OCI-LY3 (cell line): ENCODE data around the gene SHH.

Source experiments
- H2AFZ ChIP-seq: fragments of 200-600, 300-600 bp; shearing (Covaris generic); 2 replicates; pipeline ENCODE4 v1.6.0; 2014; ENCODE audit warnings: antibody characterized with exemption, low read depth, low read length
- H3K27ac ChIP-seq: fragments of 200-600, 300-600 bp; sonication (generic); 2 replicates; pipeline ENCODE4 v1.5.1; 2014; ENCODE audit warnings: mild to moderate bottlenecking, low read length, moderate library complexity, mixed read lengths
- H3K27me3 ChIP-seq: fragments of 200-600, 300-600 bp; sonication (generic); 2 replicates; pipeline ENCODE4 v1.6.1; 2014; ENCODE audit warnings: low read depth, low read length, mixed read lengths
- H3K36me3 ChIP-seq: fragments of 200-600, 300-600 bp; sonication (generic); replicated peaks from 2 replicates; pipeline ENCODE3; 2014; ENCODE audit warnings: low read depth, low read length, mixed read lengths
- H3K4me1 ChIP-seq: fragments of 300-600, 200-600 bp; sonication (generic); 2 replicates; pipeline ENCODE4 v1.6.1; 2014; ENCODE audit warnings: low read length, mixed read lengths
- H3K4me2 ChIP-seq: fragments of 200-600, 300-600 bp; sonication (generic); 2 replicates; pipeline ENCODE4 v1.6.1; 2014; ENCODE audit warnings: low read length, mixed read lengths
- H3K4me3 ChIP-seq: fragments of 300-600, 200-600 bp; sonication (generic); 2 replicates; pipeline ENCODE4 v1.5.1; 2014; ENCODE audit warnings: antibody characterized with exemption, mild to moderate bottlenecking, low read length, moderate library complexity
- H3K79me2 ChIP-seq: fragments of 300-600, 200-600 bp; shearing (Covaris generic); 2 replicates; pipeline ENCODE4 v1.6.1; 2014; ENCODE audit warnings: mild to moderate bottlenecking, low read length, mixed read lengths
- H3K9ac ChIP-seq: fragments of 300-600, 200-600 bp; shearing (Covaris generic); 2 replicates; pipeline ENCODE4 v1.6.0; 2014; ENCODE audit warnings: mild to moderate bottlenecking, low read length, moderate library complexity
- H3K9me3 ChIP-seq: fragments of 200-600, 300-600 bp; shearing (Covaris generic); 2 replicates; pipeline ENCODE4 v1.6.1; 2014; ENCODE audit warnings: low read length, mixed read lengths; ENCODE audit not compliant: insufficient read depth
- H4K20me1 ChIP-seq: fragments of 200-600, 300-600 bp; sonication (generic); 2 replicates; pipeline ENCODE4 v1.6.1; 2016; ENCODE audit warnings: low read length, mixed read lengths; ENCODE audit not compliant: insufficient read depth
- EZH2phosphoT487 ChIP-seq: fragments of 200-600 bp; shearing (Covaris generic); IDR thresholded peaks from 2 replicates; pipeline ENCODE4 v1.6.1; 2018; ENCODE audit warnings: antibody characterized with exemption, mixed run types, low read depth
- TF ChIP-seq, protein P1 (sequence below): fragments of 200-600, 300-600 bp; sonication (generic); IDR thresholded peaks from 2 replicates; pipeline ENCODE4 v1.5.1; 2014; ENCODE audit warnings: antibody characterized with exemption, low read length, low read depth

The SHH gene

DNA sequence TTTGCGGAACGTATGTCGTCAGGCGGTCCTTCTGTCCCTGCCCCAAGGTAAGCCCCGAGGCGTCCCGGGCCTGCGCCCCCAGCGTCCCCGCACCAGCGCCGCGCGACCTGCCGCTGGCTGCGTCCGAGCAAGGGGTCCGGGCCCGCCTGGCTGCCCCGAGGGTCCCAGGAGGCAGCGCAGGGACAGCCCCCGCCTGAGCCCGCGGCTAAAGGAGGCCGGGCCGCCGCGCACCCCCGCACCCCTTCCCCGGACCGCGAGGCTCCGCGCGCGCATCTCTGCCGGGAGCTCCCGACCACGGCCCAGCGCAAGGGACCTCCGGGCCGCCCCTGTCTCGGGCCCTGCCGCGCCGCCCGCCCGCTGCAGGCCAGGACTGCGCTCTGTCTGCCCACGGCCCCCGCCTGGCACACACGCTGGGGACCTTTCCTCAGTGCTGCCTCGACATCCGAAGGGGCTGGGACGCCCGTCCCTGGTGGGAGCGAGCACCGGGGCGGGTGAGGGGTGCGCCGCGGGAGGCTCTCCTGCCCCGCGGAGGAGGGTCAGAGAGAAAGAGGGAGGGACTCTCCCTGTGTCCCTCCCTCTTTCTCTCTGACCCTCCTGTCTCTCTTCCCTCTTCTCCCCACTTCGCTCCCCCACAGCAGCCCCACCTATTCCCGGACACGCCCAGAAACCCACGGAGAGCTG is 25.0 kb downstream of the SHH start:
- no peaks in the 10 kb centered on the region for H3K9me3 ChIP-seq
- H3K27ac ChIP-seq: no peak overlapping the region
- H3K4me1 ChIP-seq: no peaks in the 10 kb centered on the region
- TF ChIP-seq, protein P1, sequence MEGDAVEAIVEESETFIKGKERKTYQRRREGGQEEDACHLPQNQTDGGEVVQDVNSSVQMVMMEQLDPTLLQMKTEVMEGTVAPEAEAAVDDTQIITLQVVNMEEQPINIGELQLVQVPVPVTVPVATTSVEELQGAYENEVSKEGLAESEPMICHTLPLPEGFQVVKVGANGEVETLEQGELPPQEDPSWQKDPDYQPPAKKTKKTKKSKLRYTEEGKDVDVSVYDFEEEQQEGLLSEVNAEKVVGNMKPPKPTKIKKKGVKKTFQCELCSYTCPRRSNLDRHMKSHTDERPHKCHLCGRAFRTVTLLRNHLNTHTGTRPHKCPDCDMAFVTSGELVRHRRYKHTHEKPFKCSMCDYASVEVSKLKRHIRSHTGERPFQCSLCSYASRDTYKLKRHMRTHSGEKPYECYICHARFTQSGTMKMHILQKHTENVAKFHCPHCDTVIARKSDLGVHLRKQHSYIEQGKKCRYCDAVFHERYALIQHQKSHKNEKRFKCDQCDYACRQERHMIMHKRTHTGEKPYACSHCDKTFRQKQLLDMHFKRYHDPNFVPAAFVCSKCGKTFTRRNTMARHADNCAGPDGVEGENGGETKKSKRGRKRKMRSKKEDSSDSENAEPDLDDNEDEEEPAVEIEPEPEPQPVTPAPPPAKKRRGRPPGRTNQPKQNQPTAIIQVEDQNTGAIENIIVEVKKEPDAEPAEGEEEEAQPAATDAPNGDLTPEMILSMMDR: no peak
- TF ChIP-seq EZH2phosphoT487: no peak
- no peaks in the 10 kb centered on the region for H3K27me3 ChIP-seq
- no peaks in the 10 kb centered on the region for H4K20me1 ChIP-seq
- no peak overlapping the region for H3K4me3 ChIP-seq
- H3K4me2 ChIP-seq: no peak overlapping the region
- no peak overlapping the region for H2AFZ ChIP-seq
- H3K9ac ChIP-seq: no peak overlapping the region
- H3K36me3 ChIP-seq: peaks cover 14% of the 10 kb centered on the region
- H3K79me2 ChIP-seq: no peaks in the 10 kb centered on the region

DNA sequence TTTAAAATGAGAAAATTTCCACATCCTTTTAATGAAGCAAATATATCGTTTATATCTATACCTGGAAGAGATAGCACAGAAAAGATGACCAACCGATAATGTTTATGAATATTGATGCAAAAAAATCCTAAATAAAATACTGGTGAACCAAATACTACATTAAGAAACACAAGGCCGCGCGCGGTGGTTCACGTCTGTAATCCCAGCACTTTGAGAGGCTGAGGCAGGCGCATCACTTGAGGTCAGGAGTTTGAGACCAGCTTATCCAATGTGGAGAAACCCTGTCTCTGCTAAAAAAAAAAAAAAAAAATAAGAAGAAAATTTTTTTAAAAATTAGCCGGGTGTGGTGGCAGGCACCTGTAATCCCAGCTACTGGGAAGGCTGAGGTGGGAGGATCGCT is 25.8 kb downstream of the SHH start:
- Histone ChIP-seq H2AFZ (no peak overlapping the region), H3K79me2 (no peaks in the 10 kb centered on the region), H4K20me1 (no peaks in the 10 kb centered on the region), H3K4me2 (no peak overlapping the region), H3K27ac (no peak overlapping the region), H3K9me3 (no peaks in the 10 kb centered on the region), H3K27me3 (no peaks in the 10 kb centered on the region), H3K4me3 (no peak overlapping the region), H3K36me3 (peaks cover 14% of the 10 kb centered on the region), H3K4me1 (no peaks in the 10 kb centered on the region), H3K9ac (no peak overlapping the region)
- TF ChIP-seq, protein P1: no peak
- no peak for TF ChIP-seq EZH2phosphoT487

DNA sequence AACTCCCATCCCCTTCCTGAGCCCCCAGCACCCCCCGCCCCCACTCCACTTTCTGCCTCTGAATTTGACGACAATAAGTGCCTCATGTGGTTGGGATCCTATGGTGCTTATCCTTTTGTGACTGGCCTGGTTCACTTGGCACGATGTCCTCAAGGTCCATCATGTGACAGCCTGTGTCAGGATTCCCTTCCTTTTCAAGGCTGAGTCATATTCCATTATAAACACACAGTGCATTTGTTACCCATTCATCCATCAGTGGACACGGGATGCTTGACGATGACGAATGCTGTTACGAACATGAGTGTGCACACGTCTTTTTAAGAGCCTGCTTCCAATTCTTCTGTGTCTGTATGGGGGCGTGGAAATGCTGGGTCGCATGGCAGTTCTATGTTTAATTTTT is 26.7 kb downstream of the SHH start:
- no peak overlapping the region for H3K27ac ChIP-seq
- H3K79me2 ChIP-seq: no peaks in the 10 kb centered on the region
- H3K9me3 ChIP-seq: no peaks in the 10 kb centered on the region
- H4K20me1 ChIP-seq: no peaks in the 10 kb centered on the region
- no peaks in the 10 kb centered on the region for H3K4me1 ChIP-seq
- H2AFZ ChIP-seq: no peak overlapping the region
- no peak overlapping the region for H3K4me3 ChIP-seq
- H3K27me3 ChIP-seq: no peaks in the 10 kb centered on the region
- no peak overlapping the region for H3K9ac ChIP-seq
- peaks cover 16% of the 10 kb centered on the region for H3K36me3 ChIP-seq
- H3K4me2 ChIP-seq: no peak overlapping the region
- TF ChIP-seq EZH2phosphoT487: no peak
- TF ChIP-seq, protein P1: no peak

DNA sequence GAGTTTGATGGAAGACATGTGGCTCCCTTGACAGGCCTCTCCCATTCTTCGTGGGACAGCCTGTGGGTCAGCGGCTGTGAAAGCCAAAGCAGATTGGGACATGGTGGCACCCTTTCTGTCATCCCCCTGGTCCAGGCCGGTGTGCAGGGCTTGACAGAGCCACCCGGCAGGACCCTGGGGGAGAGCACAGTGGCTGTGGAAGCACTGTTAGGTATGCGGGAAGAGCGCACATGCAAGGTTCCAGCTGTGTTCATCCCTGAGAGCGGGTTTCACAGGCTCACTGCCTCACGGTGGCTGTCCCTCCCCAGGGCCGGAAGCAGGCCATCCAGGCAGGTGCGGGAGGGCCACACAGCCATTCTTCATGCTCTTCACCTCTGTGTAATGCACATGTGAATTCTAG is 29.8 kb downstream of the SHH start:
- peaks cover 30% of the 10 kb centered on the region for H3K36me3 ChIP-seq
- peaks cover 7% of the 10 kb centered on the region; the same call in 1 of the 2 replicates for H4K20me1 ChIP-seq
- H2AFZ ChIP-seq: no peak overlapping the region

More for the DNA sequence above, 29.8 kb downstream of the SHH start:
- H3K79me2 ChIP-seq: no peaks in the 10 kb centered on the region
- no peaks in the 10 kb centered on the region for H3K9me3 ChIP-seq
- H3K4me3 ChIP-seq: no peak overlapping the region
- no peak overlapping the region for H3K9ac ChIP-seq
- H3K4me2 ChIP-seq: no peak overlapping the region
- H3K27ac ChIP-seq: no peak overlapping the region
- TF ChIP-seq EZH2phosphoT487: no peak
- TF ChIP-seq, protein P1: no peak
- no peaks in the 10 kb centered on the region for H3K4me1 ChIP-seq
- no peaks in the 10 kb centered on the region for H3K27me3 ChIP-seq
